Measurements from ENCODE around the gene RNF19B. TPM values are rescaled to one million over a fixed set of nuclear protein-coding genes. Genes with fewer than 3 reads are reported as not detected.

Gene RNF19B
- 24.5 and 35.9 TPM in 2 replicates for total RNA-seq

GRCh38 chr1:32964461-32965250, at the start of gene RNF19B:
Gene RNF19B (minus strand): TSS chr1:32964809. CDS start chr1:32964685, 124 bp downstream.

GRCh38 chr1:32900956-32901822, 63.4 kb downstream of the RNF19B start, which contains the start of gene TMEM54:
Gene TMEM54 (minus strand): TSS chr1:32901389. CDS start chr1:32901238, 151 bp downstream.

Other genes with a start within 250 kb of the RNF19B start
- gene YARS1, start 147.5 kb downstream of the RNF19B start, total RNA-seq: 154 and 303 TPM in 2 replicates
- 30.2 and 34.4 TPM in 2 replicates for gene S100PBP, start 147.2 kb downstream of the RNF19B start, total RNA-seq
- 0.22 and 0.29 TPM in 2 replicates for gene FNDC5, start 93.9 kb downstream of the RNF19B start, total RNA-seq
- not detected in 2 replicates for gene HPCA, start 78.3 kb downstream of the RNF19B start, total RNA-seq
- 10.3 and 29.3 TPM in 2 replicates for gene TMEM54, start 63.4 kb downstream of the RNF19B start, total RNA-seq
- 143 and 235 TPM in 2 replicates for gene AK2, start 72.1 kb upstream of the RNF19B start, total RNA-seq
- 6.2 and 13.3 TPM in 2 replicates for gene AZIN2, start 116.3 kb upstream of the RNF19B start, total RNA-seq
- 5.0 and 6.3 TPM in 2 replicates for gene TRIM62, start 217.2 kb upstream of the RNF19B start, total RNA-seq

Measured in placental pericyte (primary cell).